IPS-NIHi11 (cell line): ENCODE data around the gene CA4.

ENCODE experiments used
- DNase-seq: peaks from one replicate; pipeline ENCODE4 v3.0.0; 2012; ENCODE audit warnings: mixed read lengths, low spot score

Gene CA4

DNA sequence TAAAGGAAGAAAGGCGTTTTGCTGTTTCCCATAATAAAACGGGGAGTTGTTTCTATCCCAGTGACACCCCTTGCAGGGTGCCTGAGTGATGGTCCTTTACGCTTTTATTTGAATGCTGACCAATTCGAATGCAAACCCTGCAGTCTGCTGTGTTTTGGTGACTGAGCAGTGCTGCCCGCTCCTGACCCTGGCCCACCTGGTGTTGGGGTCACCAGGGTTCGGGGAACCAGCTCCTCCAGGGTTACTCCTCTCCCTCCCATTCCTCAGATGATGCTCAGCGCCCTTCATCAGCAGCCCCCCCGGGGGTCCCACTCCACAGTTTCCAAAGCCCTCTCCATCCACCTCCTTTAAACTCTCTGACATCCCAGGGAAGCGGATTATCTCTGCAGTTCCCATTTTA, 6.0 kb downstream of the CA4 start:
- no peak for DNase-seq

DNA sequence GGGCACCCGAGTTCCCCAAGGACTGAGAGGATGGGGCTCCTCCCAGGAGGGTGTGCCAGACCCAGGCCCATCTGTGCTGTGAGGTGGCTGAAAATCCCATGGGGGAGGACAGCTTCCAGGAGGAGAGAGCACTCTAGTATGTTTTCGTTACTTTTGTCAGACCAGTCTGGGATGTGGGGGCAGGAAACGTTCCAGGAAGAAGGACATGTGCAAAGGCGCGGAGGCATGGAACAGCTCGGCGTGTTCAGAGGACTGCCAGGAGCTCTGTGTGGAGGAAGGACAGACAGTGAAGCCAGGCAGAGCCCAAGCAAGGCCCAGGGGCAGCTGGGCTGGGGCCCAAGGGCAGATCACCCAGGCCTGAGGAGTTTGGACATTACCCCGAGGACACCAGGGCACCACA, 7.0 kb downstream of the CA4 start:
- no peak for DNase-seq

DNA sequence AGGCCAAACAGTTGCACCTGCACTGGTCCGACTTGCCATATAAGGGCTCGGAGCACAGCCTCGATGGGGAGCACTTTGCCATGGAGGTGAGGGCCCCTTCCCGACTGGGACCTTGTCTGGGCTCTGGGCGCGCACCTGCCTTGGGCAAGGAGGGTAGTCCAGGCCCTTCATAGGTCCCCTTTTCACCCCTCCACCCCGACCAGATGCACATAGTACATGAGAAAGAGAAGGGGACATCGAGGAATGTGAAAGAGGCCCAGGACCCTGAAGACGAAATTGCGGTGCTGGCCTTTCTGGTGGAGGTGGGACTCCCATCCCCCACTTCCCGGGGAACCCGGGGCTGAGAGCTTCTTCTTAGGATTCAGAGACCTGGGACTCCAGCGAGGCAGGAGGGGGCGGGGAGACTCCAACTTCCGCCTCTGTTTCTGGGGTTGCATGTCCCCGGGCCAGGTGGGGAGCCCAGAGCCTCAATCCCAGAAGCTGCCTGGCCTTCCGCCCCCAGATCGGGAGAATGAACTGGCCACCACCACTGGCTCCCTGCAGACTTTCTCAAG, 7.8 kb downstream of the CA4 start:
- DNase-seq = no peak

DNA sequence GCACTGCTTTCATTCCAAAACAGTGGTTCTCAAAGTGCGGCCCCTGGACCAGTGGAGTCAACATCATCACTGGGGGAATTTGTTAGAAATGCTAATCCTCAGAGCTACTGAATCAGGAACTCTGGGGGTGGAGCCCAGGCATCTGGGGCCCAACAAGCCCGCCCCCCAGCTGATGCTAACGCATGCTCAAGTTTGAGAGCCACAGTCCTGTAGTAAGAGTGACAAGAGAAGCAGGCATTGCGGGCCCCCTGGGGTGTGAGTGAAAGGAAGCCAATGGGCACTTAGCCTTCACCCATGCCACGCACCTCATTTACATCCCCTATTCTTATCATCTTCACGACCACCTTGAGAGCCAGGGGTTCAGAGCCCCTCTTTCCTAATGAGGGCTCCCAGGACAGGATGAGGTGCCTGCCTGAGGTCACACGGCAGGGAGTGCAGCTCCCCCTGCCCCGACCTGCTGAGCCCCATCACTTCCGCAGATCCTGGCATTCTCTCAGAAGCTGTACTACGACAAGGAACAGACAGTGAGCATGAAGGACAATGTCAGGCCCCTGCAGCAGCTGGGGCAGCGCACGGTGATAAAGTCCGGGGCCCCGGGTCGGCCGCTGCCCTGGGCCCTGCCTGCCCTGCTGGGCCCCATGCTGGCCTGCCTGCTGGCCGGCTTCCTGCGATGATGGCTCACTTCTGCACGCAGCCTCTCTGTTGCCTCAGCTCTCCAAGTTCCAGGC, 9.1 kb downstream of the CA4 start:
- peak; percentile 52 for DNase-seq

DNA sequence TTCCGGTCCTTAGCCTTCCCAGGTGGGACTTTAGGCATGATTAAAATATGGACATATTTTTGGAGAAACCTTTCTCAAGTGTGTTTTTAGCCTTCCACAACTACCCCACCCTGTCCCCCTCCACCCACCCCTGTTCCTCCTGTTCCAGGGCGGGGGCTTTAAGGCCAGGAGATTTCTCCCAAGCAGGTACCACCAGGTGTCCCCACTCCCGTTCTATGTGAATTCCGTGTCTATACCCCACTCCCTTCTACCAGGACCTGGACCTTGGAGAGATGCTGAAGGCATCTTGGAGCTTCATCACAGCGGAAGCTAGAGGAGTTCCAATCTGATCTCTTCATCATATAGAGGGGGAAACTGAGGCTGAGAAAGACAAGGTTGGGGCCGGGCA, 9.7 kb downstream of the CA4 start:
- DNase-seq = no peak

DNA sequence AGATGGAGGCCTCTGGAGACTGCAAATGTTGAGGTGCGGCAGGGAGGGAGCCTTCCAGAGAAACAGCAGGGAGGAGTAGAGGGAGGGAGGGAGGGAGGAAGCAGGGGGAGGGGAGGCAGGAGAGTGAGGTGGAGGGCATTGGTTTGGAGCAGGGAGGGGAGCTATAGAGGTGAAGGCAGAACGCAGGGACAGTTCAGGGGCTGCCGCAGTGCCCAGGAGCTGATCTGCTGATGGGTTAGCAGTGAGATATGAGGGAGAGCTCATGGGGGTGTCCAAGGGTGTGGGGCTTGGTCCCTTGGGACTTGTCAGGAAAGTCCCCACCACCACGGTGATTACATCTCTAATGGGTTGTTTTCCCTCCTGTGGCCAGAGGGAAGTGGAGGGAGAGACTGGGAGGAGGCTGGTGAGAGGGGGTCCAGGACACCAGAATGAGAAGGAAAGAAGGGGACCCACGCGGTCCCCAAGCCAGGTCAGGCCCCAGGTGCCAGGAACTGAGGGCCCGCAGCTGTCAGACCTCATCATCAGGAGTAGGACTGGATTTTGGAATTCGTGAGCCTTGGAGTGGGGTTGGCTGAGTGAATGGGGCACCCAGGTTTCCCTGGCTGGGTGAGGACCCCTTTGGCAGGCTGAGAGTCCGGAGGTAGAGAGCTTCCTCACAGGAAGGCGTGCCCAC, 11.2 kb downstream of the CA4 start:
- peak; percentile 60 for DNase-seq

DNA sequence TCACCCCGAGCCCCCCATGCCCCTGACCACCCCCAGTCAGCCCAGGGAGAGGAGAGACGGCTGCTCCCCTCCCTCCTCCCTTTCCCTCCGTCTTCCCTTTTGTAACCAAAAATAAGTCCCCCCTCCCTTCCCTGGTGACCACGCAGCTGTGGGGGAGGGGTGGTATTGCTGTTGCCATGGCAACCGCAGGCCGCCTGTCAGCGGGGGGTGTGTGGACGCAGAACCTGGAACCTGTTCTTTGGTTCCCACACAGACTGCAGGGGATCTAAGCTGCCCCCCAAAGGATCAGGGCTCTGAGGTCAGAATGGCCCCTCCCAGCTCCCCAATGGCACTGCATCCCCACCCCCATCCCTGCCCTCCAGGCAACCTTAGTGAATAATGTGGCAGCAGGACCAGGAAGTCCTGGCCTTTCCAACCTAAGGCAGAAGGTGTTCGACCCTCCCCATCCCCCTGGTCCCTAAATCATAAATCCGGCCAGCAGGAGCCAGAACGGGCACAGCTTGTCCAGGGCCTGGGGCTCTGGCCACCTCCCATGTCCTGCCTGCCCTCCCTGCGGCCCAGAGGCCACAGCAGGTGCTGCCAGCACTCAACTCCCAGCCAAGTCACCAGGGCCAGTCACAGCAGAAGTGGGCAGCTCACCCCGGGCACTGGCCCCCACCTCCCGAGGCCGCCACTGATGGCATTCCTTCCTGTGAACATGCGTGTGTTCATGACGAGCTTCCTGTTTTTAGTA, 12.0 kb downstream of the CA4 start:
- peak; percentile 81 for DNase-seq

DNA sequence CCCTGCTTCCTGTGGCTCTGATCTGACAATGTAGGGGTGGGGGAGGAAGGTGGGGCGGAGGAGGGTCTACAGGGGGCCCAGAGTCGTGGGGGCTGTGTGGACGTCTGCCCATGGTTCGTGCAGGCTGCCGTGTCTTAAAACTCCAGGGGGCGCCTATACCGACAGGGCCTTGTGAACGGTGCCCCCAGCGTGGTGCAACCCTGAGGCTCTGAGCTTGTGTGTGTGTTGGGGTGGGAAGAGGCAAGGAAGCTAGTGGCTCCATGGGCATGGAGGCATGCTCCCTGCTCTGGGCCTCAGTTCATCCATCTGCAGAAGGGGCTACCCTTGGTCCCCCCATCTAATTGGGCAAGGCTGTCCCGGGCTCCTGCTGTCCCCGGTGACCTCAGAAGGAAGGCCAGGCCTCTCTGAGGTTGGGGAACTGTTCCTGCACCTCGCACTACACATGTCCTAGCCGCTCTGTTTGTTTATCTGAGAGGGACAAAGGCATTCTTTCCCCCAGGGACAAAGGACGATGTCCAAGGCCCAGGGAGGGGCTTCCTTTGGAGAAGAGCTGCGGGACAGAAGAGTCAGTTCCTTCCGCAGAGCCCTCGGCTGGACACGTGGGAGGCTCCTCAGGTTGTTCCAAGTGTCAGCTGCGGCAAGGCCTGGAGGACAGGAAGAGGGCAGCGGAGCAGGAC, 13.5 kb downstream of the CA4 start:
- DNase-seq = no peak

DNA sequence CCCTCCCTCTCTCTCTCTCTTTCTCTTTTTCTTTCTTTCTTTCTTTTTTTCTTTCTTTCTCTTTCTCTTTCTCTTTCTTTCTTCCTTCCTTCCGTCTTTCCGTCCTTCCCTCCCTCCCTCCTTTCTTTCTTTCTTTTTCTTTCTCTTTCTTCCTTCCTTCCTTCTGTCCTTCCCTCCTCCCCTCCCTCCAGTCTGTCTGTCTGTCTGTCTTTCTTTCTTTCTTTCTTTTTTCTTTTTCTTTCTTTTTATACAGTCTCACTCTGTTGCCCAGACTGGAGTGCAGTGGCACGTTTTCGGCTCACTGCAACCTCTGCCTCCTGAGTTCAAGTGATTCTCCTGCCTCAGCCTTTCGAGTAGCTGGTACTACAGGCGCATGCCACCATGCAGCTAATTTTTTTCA, 14.4 kb downstream of the CA4 start:
- no peak for DNase-seq

DNA sequence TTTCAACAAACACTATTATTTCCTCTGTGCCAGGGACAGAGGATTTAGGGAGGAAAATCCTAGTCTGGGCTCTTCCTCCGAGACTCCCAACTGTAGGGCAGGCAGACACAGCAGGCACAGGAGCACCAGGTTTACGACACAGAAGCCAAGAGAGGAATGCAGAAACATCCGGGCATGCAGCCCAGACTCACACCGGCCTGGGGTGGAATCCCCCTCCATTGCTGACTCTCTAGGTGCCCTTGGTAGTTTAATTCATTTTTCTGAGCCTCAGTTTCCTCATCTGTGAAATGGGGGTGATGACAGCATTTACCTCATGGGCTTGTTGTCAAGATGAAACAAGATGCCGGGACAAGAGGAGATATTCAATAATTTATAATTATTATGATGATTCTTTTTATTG, 14.9 kb downstream of the CA4 start:
- no peak for DNase-seq

DNA sequence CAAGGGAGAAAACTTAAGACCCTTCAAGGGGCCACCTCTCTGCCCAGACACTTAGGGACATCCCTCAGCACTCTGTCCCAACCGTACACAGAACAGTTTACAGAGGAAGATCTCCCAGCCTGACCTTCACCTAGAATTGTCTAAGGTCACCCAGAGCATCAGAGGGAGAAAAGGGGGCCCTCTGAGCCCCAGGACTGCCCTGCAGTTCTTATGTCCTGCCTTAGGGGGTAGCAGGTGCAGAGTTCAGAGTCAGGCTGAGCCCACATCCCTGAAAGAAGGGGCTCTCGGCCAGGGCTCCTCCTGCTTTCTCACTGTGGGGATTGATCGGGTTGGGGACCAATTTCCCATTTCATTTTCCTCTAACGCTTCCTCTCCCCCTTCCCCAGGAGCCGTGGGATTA, 15.4 kb downstream of the CA4 start:
- no peak for DNase-seq

DNA sequence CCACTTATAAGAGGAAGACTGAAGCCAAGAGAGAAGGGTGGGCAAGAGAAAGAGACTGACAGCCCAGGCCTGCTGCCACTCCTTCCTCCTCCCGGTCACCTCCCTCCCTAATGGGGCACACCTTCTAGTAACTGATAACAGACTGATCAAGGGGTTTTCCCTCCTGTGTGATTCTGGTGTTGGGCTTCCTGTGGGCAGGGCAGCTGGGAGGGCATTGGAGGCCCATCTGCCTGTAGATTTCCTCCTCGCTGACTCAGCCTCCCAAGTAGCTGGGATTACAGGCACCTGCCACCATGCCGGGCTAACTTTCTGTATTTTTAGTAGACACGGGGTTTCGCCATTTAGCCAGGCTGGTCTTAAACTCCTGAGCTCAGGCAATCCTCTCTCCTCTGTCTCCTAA, 16.2 kb downstream of the CA4 start:
- DNase-seq = no peak

DNA sequence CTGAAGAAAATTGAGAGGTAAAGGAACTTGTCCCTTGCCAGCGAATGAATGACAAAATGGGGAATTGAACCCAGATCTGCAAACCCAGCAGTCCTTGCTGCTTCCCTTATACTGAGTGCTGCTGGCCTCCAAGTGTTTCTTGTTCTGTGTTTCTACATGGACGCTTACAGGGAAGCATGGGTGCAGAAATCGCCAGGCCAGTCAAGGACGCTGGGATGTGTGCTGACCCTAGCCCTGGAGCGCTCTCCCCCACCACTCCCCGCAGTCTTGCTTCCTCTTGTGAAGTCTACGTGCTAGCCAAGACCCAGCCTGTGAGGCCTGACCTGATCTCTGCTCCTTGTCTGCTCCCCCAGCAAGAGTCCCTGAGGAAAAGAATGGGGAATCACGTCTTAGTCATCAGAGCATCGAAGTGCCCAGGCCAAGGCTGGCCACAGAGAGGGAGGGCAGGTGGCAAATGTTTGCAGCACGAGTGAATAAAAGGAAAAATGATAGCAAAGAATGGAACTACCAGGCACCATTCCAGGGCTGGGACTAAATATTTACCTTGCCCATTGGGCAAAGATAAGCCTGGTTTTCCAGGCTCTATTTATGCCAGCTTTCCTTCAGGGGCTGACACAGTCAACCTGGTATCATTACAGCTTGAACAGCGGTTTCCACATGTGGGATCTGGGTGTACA, 17.4 kb downstream of the CA4 start:
- DNase-seq = no peak

DNA sequence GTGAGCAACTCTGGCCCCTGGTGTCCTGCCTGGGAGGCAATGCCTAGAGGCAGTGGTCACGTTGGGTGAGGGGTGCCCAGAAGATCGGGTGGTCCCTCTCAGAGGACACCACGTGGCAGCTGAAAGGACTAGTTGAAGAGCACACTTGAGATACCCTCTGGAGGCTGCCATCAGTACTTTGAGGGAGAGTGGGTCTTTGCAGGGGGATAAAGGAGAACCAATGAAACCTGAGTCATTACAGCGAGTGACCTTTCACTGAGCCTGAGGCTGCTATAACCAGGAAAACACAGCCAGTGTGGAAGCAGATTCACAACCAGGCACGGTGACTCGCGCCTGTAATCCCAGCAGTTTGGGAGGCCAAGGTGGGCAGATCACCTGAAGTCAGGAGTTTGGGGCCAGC, 18.9 kb downstream of the CA4 start:
- no peak for DNase-seq

DNA sequence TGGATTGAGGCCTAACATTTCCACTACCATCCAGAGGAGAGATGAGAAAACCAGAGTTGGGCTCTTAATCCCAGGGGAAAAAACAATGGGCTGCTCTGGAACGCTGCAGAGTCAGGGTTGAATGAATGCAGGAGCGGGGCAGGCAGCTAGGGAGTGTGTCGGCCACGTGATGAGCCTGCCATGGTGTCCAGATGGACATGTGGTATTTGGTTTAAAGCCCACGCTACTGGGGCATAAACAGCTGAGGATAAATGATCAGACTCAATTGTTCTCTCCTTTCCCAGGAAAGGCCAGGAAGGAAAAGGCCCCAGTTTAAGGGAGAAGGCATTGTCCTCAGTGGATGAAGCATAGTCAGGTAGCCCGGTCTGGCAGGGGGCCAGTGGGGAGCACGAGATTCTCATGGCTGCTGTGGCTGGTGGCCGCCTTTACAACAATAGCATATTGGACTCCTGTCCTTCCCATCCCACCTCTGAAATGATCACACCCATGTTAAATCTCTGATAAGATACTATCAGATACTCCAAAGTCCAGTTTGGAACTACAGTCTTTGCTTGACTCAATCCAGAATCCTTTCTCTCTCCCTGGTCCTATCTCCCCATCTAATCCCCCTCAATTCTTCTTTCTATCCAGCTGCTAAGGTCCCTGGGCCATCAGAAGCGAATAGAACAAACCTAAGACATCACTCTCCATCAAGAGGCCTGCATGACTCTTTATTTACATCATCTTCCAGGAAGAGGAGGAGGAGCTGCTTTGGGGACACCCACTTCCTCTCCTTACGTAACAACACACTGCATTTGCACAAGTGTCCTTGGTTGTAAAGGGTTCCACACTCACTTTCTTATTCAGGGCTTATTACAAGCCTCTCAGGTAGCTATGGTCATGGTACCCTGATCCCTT, 20.4 kb downstream of the CA4 start:
- DNase-seq = no peak

DNA sequence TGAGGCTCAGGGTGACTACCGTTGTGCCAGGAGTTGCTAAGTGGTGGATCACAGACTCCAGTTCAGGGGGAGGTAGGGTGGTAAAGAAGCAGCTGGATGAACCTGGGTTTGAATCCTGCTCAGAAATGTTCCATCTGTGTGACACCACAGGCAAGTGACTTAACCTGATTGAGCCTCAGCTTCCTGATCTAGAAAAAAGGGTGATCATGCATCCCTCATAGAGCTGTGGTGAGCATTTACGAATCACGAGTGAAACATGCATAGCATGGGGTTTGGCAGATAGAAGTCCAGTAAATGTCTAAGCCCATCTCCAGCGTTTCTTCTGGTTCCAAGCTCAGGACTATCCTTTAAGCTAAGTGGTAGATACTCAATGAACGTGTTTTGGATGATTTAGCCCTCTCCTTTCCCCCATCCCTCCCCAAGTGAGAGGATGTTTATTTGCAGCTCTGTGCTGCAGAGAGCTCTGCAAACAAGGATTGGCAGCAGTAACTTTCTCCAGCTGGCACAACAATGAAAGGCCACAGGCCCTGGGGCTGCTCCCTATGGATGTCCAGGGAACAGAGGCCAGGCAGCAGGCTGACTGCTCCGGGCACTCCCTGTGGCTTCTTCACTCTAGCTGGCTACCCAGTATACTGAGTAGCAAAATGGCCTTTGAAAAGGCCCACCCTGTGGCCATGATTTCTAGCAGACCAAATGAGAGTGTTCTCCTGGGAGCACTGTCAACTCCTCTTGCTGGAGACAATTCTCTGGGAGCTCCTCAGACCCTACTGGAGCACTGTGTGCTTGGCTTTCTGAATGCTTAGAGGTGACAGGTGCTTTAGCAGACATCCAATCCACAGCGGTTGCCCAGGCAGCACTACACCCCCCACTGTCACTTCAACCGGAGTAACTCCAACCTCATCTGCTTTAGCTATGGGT, 21.3 kb downstream of the CA4 start:
- DNase-seq = no peak

DNA sequence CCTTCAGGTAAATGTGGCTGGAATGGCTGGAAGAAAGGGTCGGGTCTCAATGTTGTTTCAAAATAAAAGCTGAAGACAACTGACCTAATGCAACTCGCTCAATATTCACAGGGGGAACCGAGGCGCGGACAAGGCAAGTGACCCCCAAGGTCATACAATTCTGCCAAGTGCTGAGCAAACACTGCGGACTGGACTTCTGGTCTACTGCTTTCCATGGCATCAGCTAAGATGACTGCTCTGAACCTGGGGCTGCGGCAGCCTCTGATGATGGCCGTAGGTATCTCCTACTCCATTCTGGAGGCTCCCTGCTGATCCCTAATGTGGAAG, 21.9 kb downstream of the CA4 start:
- no peak for DNase-seq

DNA sequence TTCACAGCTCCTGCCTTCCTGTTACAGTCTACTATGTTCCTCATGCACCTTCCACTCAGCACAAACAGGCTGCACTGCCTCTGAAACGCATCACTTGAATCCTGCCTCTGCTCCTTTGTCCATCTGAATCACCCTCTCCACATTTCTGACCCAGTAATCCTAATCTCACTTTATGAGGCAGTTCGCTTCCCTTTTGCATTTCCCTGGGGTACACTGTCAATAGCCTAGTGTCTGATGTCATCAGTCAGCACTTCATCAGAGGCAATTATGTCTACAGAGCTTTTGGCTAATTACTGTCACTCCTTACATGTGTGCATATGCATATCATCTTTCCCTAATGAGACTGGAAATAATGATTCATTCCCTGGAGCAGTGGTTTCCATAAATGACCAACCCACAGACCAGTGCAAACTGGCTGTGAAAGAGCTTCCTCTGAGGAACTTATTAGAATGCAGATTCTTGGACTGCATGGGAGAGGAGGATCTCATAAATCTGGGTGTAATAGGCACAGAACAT, 23.6 kb downstream of the CA4 start:
- DNase-seq = no peak

DNA sequence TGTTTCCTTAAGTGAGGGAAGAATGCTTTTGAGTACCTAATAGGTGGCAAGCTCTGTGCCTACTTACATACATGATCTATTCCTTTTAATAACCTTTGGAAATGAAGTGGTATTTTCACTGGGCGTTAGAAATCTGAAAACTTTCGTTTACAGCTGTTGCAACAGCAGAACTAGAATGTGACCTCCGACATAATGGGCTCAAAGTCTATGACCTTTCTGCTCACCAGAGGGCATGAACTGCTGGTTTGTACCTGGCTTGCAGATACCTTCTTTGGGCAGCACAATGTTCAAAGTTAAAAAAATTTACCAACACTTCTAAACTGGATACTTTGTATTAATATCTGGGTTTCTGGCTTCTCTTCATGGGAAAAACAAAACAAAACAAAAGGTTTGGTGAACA, 24.3 kb downstream of the CA4 start:
- DNase-seq = no peak

DNA sequence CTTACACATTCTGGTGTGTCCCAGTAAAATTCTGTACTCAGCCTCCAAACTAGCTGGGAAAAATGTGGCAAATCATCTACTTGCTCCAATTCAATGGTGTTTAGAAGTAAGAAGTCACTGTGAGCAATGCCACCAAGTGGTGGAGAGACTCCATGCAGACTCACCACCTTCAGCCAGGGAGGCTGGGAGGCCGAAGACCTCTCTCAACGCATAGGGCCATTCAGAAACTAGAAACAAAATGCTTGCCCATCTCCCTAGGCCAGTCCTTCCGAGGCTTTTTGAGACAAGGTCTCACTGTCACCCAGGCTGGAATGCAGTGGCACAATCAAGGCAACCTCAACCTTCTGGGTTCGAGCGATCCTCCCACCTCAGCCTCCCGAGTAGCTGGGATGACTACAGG, 25.0 kb downstream of the CA4 start:
- peak; percentile 36 for DNase-seq
